SH-SY5Y (cell line): ENCODE data around the gene ZNF397.

Experiments used
- GATA2 ChIP-seq: IDR thresholded peaks from 2 replicates; pipeline ENCODE4 v1.6.1; 2011; ENCODE audit warnings: mild to moderate bottlenecking, low read depth, low read length
- GATA3 ChIP-seq: IDR thresholded peaks from 2 replicates; pipeline ENCODE4 v1.6.1; 2011; ENCODE audit warnings: low read depth, mild to moderate bottlenecking, low read length, moderate library complexity

DNA sequence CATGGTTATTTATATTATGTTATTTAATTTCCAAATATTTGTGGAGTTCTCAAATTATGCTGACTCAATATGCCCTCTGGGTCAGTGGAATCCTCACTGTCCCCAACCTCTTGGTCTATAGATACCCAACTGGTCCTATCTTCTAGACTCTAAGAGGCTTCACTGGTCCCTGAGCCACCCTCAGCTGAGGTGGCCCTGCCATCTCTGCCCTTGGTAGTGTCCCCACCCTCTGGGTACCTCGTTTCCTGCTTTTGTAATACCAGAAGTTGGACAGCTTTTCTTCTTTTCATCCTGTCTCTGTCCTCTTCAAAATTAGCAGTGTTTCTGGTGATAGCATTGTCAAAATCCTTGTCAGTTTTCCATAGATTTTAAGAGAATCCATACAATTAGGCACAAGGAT is 37.3 kb downstream of the ZNF397 start:
- TF ChIP-seq GATA2 (no peak), GATA3 (no peak)
